ENCODE results near the gene MRPS18A. TPM values are rescaled to one million over a fixed set of nuclear protein-coding genes. Genes with fewer than 3 reads are reported as not detected.
A peak's percentile ranks its signal among the peaks of the same experiment; 100 is the strongest.

The MRPS18A gene
- total and polyA plus RNA-seq, 9 of the 15 experiments (the other 6 are each of a cell fraction or from before 2014, with no cell fraction given): 87.5 to 243 (median 125) TPM

DNA sequence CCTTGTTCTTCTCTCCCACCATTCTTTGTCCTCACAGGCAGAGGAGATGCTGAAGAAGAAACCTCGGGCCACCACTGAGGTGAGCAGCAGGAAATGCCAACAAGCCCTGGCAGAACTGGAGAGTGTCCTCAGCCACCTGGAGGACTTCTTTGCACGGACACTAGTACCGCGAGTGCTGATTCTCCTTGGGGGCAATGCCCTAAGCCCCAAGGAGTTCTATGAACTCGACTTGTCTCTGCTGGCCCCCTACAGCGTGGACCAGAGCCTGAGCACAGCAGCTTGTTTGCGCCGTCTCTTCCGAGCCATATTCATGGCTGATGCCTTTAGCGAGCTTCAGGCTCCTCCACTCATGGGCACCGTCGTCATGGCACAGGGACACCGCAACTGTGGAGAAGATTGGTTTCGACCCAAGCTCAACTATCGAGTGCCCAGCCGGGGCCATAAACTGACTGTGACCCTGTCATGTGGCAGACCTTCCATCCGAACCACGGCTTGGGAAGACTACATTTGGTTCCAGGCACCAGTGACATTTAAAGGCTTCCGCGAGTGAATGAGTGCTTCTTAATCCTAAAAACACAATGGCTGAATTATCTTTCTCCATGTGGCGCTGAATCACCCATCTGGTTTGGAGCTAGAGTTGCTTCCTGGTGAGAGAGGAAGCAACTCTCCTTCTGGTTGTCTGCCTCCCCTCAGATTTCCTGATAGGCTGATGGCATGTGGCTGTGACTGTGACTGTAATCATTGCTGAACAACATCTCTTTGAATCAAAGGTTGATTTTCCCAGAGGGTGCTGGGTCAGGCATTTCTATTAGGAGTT lies 47.4 kb downstream of the MRPS18A start (continued):
- TF ChIP-seq RCOR1 (IDR thresholded peaks at IDR 0.05; ENCODE audit: borderline replicate concordance in 1 of 2, low read depth in 2 of 2, low read length in 2 of 2) (peak in 1 of 2 experiments; percentile 93; a peak in 3 of 4 replicates), CBX8 (IDR thresholded peaks at IDR 0.05; ENCODE audit: borderline replicate concordance, extremely low read depth, low read depth, low read length, poor library complexity, severe bottlenecking) (no peak), ZNF239 (CRISPR knock-in tag; IDR thresholded peaks at IDR 0.05) (peak; percentile 42; the same call in 1 of the 2 replicates), GATAD2A (IDR thresholded peaks at IDR 0.05) (no peak), NONO (IDR thresholded peaks at IDR 0.05; ENCODE audit: low read depth in 2 of 2, low read length in 1 of 2) (no peak), GTF2E2 (tag; IDR thresholded peaks at IDR 0.05) (no peak), CBX5 (IDR thresholded peaks at IDR 0.05; ENCODE audit: borderline replicate concordance, low read depth) (no peak), GABPB2 (CRISPR knock-in tag; conservative IDR thresholded peaks at IDR 0.05) (no peak), ZBTB7A (IDR thresholded peaks at IDR 0.05; ENCODE audit: borderline replicate concordance, control insufficient read depth, low read depth, low read length) (no peak), U2AF1 (optimal IDR thresholded peaks at IDR 0.05; ENCODE audit: low read depth, low read length) (no peak), SMC3 (conservative IDR thresholded peaks at IDR 0.05; ENCODE audit: insufficient read depth, low read depth, low read length) (no peak), NUFIP1 (IDR thresholded peaks at IDR 0.05; ENCODE audit: partially characterized antibody) (no peak), KAT2B (IDR thresholded peaks at IDR 0.05; ENCODE audit: low read depth, low read length) (no peak), LEF1 (IDR thresholded peaks at IDR 0.05) (0 out of 2 replicates have a peak, but pooled peaks have one; percentile 33), ZEB2 (IDR thresholded peaks at IDR 0.05) (no peak), U2AF2 (optimal IDR thresholded peaks at IDR 0.05; ENCODE audit: low read depth, low read length) (no peak), MED1 (CRISPR knock-in tag; IDR thresholded peaks at IDR 0.05; ENCODE audit: borderline replicate concordance) (no peak), MCM2 (IDR thresholded peaks at IDR 0.05; ENCODE audit: low read depth) (no peak), NR2C1 (IDR thresholded peaks at IDR 0.05) (no peak), NR2C1 (tag; IDR thresholded peaks at IDR 0.05) (peak; percentile 32; the same call in 1 of the 2 replicates)
- TF ChIP-seq, protein P1, sequence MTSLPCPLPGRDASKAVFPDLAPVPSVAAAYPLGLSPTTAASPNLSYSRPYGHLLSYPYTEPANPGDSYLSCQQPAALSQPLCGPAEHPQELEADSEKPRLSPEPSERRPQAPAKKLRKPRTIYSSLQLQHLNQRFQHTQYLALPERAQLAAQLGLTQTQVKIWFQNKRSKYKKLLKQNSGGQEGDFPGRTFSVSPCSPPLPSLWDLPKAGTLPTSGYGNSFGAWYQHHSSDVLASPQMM (CRISPR knock-in tag; IDR thresholded peaks at IDR 0.05): no peak
- TF ChIP-seq, protein P2, sequence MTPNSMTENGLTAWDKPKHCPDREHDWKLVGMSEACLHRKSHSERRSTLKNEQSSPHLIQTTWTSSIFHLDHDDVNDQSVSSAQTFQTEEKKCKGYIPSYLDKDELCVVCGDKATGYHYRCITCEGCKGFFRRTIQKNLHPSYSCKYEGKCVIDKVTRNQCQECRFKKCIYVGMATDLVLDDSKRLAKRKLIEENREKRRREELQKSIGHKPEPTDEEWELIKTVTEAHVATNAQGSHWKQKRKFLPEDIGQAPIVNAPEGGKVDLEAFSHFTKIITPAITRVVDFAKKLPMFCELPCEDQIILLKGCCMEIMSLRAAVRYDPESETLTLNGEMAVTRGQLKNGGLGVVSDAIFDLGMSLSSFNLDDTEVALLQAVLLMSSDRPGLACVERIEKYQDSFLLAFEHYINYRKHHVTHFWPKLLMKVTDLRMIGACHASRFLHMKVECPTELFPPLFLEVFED (CRISPR knock-in tag; conservative IDR thresholded peaks at IDR 0.05): no peak
- TF ChIP-seq, protein P3, sequence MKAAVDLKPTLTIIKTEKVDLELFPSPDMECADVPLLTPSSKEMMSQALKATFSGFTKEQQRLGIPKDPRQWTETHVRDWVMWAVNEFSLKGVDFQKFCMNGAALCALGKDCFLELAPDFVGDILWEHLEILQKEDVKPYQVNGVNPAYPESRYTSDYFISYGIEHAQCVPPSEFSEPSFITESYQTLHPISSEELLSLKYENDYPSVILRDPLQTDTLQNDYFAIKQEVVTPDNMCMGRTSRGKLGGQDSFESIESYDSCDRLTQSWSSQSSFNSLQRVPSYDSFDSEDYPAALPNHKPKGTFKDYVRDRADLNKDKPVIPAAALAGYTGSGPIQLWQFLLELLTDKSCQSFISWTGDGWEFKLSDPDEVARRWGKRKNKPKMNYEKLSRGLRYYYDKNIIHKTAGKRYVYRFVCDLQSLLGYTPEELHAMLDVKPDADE (conservative IDR thresholded peaks at IDR 0.05; ENCODE audit: control insufficient read depth, low read depth, low read length): no peak
- TF ChIP-seq, protein P4, sequence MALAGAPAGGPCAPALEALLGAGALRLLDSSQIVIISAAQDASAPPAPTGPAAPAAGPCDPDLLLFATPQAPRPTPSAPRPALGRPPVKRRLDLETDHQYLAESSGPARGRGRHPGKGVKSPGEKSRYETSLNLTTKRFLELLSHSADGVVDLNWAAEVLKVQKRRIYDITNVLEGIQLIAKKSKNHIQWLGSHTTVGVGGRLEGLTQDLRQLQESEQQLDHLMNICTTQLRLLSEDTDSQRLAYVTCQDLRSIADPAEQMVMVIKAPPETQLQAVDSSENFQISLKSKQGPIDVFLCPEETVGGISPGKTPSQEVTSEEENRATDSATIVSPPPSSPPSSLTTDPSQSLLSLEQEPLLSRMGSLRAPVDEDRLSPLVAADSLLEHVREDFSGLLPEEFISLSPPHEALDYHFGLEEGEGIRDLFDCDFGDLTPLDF (CRISPR knock-in tag; IDR thresholded peaks at IDR 0.05): no peak
